ENCODE data around the gene PEX6.
"Not testable (repeated sequence)": the region's sequence is repeated elsewhere in the genome, so short reads cannot be mapped to it uniquely, and the experiment has no call there.

Gene PEX6

DNA sequence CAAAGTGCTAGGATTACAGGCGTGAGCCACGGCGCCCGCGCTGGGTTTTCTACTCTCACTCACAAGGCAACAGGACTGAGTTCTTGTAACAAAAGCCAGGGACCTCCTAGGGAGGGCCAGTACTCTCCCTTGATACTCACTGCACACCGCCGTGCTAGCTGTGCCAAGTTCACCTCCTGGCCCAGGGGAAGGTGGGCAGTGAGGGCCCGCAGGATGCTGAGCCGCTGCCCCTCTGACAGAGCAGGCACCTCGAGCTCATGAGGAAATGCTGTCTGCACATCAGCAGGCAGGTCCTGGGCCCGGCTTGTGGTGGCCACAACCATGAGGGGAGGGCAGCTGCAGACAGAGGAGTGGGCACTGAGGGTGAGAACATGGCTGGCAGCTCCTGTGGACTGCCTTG is 11.8 kb downstream of the PEX6 start:
- DNase-seq (ENCODE audit: low spot score in 2 of 2) (no peak), ATAC-seq (ENCODE audit: low read depth) (no peak)
- H3K4me3 Mint-ChIP-seq: no peak overlapping the region
- peaks cover 13% of the 10 kb centered on the region for H3K36me3 Mint-ChIP-seq
- no peak overlapping the region for H3K27ac Mint-ChIP-seq
- H3K9me3 Mint-ChIP-seq: no peaks in the 10 kb centered on the region
- no peaks in the 10 kb centered on the region for H3K27me3 Mint-ChIP-seq
- H3K4me1 Mint-ChIP-seq: peaks cover 6% of the 10 kb centered on the region

DNA sequence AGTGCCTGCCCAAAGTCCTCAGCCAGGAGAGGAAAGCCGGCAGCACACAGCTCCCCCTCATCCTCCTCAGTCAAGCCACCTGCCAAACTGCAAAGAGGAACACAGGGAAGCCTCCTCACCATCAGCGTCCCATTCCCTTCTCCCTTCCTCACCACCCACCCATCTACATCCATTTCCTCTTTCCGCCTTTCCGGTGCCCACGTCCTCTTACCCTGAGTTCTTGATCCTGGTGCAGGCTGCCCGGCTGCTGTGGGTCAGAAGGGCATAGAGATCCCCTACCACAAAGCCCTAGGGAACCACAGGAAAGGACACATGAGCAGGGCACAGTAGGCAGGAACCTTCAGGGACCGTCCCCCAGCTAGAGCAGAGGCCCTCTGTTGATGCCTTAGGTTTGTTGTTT is 12.4 kb downstream of the PEX6 start:
- no peak for DNase-seq (ENCODE audit: low spot score in 2 of 2)

DNA sequence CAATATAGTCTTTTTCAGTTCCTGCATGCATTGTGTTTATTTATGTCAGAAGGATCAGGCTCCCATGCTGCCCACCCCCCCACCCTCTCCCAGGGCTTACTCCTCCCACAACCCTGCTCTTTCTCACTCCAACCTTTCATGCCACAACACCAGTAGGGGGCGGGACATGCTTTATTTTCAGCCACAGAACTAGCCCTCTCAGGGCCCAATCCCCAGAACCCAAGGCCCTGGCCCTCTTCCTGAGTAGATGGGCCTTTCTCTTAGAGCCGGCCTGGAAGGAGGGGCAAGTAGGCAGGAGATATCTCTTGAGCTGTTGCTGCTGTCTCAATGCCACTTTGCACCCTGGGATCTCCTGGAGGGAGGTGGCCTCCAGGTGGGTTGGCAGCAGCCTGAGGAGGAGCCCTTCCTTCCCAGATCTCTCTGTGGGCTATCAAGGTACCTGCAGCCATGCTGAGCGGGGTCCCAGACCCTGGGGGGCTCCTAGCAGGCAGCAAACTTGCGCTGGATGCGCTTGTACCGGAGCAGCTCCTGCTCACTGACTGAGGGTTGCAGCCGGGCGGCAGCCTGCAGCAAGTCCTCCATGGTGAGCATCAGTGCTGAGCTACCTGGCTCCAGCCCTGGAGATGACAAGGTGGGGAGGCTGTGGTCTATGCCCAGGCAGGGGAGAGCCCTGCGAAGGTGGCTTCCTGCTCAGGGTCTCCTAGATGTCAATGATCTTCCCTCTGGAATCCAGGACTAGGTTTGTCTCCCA is 15.0 kb downstream of the PEX6 start:
- H3K27ac Mint-ChIP-seq: no peak overlapping the region
- H3K4me3 Mint-ChIP-seq: no peak overlapping the region
- no peaks in the 10 kb centered on the region for H3K9me3 Mint-ChIP-seq
- H3K4me1 Mint-ChIP-seq: peaks cover 22% of the 10 kb centered on the region
- ATAC-seq (ENCODE audit: low read depth) (peak; percentile 55), DNase-seq (ENCODE audit: low spot score in 2 of 2) (no peak)
- peaks cover 15% of the 10 kb centered on the region for H3K36me3 Mint-ChIP-seq
- H3K27me3 Mint-ChIP-seq: no peaks in the 10 kb centered on the region

More for the DNA sequence above, 12.4 kb downstream of the PEX6 start:
- ATAC-seq (ENCODE audit: low read depth): no peak
- H3K9me3 Mint-ChIP-seq: no peaks in the 10 kb centered on the region
- peaks cover 18% of the 10 kb centered on the region for H3K36me3 Mint-ChIP-seq
- peaks cover 6% of the 10 kb centered on the region for H3K4me1 Mint-ChIP-seq
- H3K27ac Mint-ChIP-seq: no peak overlapping the region
- H3K4me3 Mint-ChIP-seq: no peak overlapping the region
- no peaks in the 10 kb centered on the region for H3K27me3 Mint-ChIP-seq

DNA sequence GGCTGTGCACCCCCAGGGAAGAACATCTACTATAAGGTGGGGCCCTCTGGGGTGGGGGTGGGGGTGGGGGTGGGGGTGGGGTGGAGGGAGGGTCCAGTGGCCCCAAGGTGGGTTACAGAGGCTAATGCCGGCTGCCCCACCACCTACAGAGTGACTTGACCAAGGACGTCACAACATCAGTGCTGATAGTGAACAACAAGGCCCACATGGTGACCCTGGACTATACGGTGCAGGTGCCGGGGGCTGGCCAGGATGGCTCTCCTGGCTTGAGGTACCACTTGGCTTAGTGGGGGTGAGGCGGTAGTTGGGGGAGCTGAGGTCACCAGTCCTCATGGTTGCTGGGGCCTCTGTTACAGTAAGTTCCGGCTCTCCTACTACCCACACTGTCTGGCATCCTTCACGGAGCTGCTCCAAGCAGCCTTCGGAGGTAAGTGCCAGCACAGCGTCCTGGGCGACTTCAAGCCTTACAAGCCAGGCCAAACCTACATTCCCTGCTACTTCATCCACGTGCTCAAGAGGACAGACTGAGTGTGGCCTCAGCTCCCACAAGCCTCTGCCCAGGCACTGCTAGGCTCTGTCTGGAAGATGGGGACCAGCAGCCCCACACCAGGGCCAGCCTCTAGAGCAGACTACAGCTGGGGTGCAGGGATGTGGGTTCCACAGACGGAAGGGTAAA is 15.7 kb downstream of the PEX6 start:
- H3K4me3 Mint-ChIP-seq: no peak overlapping the region
- no peaks in the 10 kb centered on the region for H3K9me3 Mint-ChIP-seq
- peaks cover 14% of the 10 kb centered on the region for H3K36me3 Mint-ChIP-seq
- H3K27ac Mint-ChIP-seq: no peak overlapping the region
- DNase-seq (ENCODE audit: low spot score in 2 of 2) (no peak), ATAC-seq (ENCODE audit: low read depth) (no peak)
- peaks cover 22% of the 10 kb centered on the region for H3K4me1 Mint-ChIP-seq
- H3K27me3 Mint-ChIP-seq: no peaks in the 10 kb centered on the region

- H3K36me3 Mint-ChIP-seq: peaks cover 13% of the 10 kb centered on the region
- H3K9me3 Mint-ChIP-seq: no peaks in the 10 kb centered on the region
- H3K4me1 Mint-ChIP-seq: peaks cover 21% of the 10 kb centered on the region
- H3K27ac Mint-ChIP-seq: no peak overlapping the region
- DNase-seq (ENCODE audit: low spot score in 2 of 2) (no peak), ATAC-seq (ENCODE audit: low read depth) (no peak)
- H3K4me3 Mint-ChIP-seq: no peak overlapping the region
- no peaks in the 10 kb centered on the region for H3K27me3 Mint-ChIP-seq
Measured at GRCh38 chr6:42962502-42963178, 16.3 kb downstream of the PEX6 start.

- peaks cover 18% of the 10 kb centered on the region for H3K4me1 Mint-ChIP-seq
- no peaks in the 10 kb centered on the region for H3K9me3 Mint-ChIP-seq
- H3K36me3 Mint-ChIP-seq: peaks cover 10% of the 10 kb centered on the region
- no peaks in the 10 kb centered on the region for H3K27me3 Mint-ChIP-seq
- DNase-seq (ENCODE audit: low spot score in 2 of 2): no peak
- no peak overlapping the region for H3K27ac Mint-ChIP-seq
- no peak for ATAC-seq (ENCODE audit: low read depth)
- H3K4me3 Mint-ChIP-seq: no peak overlapping the region
Measured at GRCh38 chr6:42962096-42962495, 16.9 kb downstream of the PEX6 start.

- H3K27ac Mint-ChIP-seq: peak overlapping the region; percentile 14
- H3K27me3 Mint-ChIP-seq: no peaks in the 10 kb centered on the region
- H3K36me3 Mint-ChIP-seq: peaks cover 10% of the 10 kb centered on the region
- no peak for ATAC-seq (ENCODE audit: low read depth)
- no peaks in the 10 kb centered on the region for H3K9me3 Mint-ChIP-seq
- peak overlapping the region; percentile 78 for H3K4me3 Mint-ChIP-seq
- DNase-seq (ENCODE audit: low spot score in 2 of 2): no peak
- H3K4me1 Mint-ChIP-seq: peaks cover 16% of the 10 kb centered on the region
Measured at GRCh38 chr6:42961020-42961470, 17.9 kb downstream of the PEX6 start.

DNA sequence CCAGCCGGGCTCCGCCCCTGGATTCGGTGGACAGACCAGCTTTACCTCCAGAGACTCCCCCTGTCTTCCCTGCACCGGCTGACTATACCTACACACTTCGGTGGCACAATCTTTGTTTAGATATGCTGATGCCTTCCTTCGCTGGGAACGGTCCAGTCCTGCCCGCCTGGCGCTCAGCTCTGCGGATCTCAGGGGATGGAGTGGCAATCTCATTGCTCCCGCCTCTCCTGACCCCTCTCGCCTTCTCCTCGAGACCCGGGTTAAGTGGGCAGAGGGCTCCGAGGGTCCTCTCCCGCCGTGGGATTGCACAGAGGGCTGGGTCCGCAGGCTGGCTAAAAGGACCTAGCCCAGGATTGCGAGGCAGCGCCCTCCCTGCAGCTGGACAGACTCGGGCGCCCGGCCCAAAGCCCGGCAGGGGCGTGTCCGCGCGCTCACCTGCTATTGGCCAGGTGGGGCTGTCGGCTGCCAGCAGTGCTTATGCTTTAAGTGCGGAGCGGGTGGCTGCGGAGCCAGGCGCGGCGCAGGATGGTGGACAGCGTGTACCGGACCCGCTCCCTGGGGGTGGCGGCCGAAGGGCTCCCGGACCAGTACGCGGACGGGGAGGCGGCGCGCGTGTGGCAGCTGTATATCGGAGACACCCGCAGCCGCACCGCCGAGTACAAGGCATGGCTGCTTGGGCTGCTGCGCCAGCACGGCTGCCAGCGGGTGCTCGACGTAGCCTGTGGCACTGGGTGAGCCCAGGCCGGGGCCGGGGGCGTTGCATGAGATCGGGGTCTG is 18.6 kb downstream of the PEX6 start, which contains the start of gene GNMT:
TSS of gene GNMT (plus strand) at position 512 of the 777 bp plus-strand sequence. CDS start at position 526, 14 bp downstream.
- peak; percentile 9 to 38 for DNase-seq (ENCODE audit: low spot score in 2 of 2)
- no peaks in the 10 kb centered on the region for H3K27me3 Mint-ChIP-seq
- peaks cover 10% of the 10 kb centered on the region for H3K36me3 Mint-ChIP-seq
- peak; percentile 71 for ATAC-seq (ENCODE audit: low read depth)
- peak within 1 kb of the TSS; percentile 78 for H3K4me3 Mint-ChIP-seq
- peak within 1 kb of the TSS; percentile 14 for H3K27ac Mint-ChIP-seq
- H3K4me1 Mint-ChIP-seq: peaks cover 16% of the 10 kb centered on the region
- no peaks in the 10 kb centered on the region for H3K9me3 Mint-ChIP-seq

DNA sequence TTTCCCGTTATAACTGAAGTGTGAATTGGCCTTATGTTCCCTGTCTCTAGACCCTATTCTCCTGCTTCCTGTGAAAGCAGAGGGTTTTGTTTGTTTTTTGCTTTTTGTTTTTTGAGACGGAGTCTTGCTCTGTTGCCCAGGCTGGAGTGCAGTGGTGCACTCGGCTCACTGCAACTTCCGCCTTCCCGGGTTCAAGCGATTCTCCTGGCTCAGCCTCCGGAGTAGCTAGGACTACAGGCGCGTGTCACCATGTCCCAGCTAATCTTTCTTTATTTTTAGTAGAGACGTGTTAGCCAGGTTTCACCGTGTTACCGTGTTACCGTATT is 19.1 kb downstream of the PEX6 start:
- no peaks in the 10 kb centered on the region for H3K27me3 Mint-ChIP-seq
- ATAC-seq (ENCODE audit: low read depth) (no peak), DNase-seq (ENCODE audit: low spot score in 2 of 2) (no peak)
- H3K9me3 Mint-ChIP-seq: no peaks in the 10 kb centered on the region
- no peak overlapping the region for H3K27ac Mint-ChIP-seq
- H3K4me3 Mint-ChIP-seq: peak overlapping the region; percentile 78
- H3K4me1 Mint-ChIP-seq: peaks cover 16% of the 10 kb centered on the region
- H3K36me3 Mint-ChIP-seq: peaks cover 10% of the 10 kb centered on the region

- no peaks in the 10 kb centered on the region for H3K27me3 Mint-ChIP-seq
- H3K27ac Mint-ChIP-seq: no peak overlapping the region
- no peak for ATAC-seq (ENCODE audit: low read depth)
Measured at GRCh38 chr6:42958125-42958524, 20.9 kb downstream of the PEX6 start.

GRCh38 chr6:42954405-42954804 is 24.6 kb downstream of the PEX6 start:
- H3K4me1 Mint-ChIP-seq; H3K27ac Mint-ChIP-seq; DNase-seq (ENCODE audit: low spot score in 2 of 2); H3K9me3 Mint-ChIP-seq; H3K36me3 Mint-ChIP-seq; H3K27me3 Mint-ChIP-seq; H3K4me3 Mint-ChIP-seq; ATAC-seq (ENCODE audit: low read depth): not testable (repeated sequence)

More at GRCh38 chr6:42958125-42958524, 20.9 kb downstream of the PEX6 start:
- H3K9me3 Mint-ChIP-seq: no peaks in the 10 kb centered on the region
- H3K4me1 Mint-ChIP-seq: peaks cover 16% of the 10 kb centered on the region
- H3K36me3 Mint-ChIP-seq: peaks cover 10% of the 10 kb centered on the region
- DNase-seq (ENCODE audit: low spot score in 2 of 2): no peak
- H3K4me3 Mint-ChIP-seq: no peak overlapping the region

DNA sequence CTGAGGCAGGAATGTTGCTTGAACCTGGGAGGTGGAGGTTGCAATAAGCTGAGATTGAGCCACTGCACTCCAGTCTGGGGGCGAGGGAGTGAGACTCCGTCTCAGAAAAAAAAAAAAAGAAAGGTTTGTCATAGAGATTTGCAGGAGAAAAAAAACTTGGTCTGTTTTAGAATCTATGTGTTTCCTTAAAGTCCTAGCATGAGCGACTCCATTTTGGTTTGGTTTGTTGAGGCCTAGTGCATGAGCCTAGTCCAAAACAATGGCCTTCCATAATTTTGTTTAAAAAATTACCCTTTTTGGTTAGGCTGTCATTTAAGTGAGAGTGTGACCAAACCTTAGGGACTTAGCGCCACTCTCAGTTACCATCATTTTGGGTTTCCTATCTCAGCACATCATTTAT is 26.6 kb downstream of the PEX6 start:
- Mint-ChIP-seq H3K27me3 (no peaks in the 10 kb centered on the region), H3K4me1 (no peaks in the 10 kb centered on the region), H3K27ac (no peak overlapping the region), H3K4me3 (no peak overlapping the region), H3K9me3 (no peaks in the 10 kb centered on the region), H3K36me3 (peaks cover 8% of the 10 kb centered on the region)
- no peak for DNase-seq (ENCODE audit: low spot score in 2 of 2)
- no peak for ATAC-seq (ENCODE audit: low read depth)

DNA sequence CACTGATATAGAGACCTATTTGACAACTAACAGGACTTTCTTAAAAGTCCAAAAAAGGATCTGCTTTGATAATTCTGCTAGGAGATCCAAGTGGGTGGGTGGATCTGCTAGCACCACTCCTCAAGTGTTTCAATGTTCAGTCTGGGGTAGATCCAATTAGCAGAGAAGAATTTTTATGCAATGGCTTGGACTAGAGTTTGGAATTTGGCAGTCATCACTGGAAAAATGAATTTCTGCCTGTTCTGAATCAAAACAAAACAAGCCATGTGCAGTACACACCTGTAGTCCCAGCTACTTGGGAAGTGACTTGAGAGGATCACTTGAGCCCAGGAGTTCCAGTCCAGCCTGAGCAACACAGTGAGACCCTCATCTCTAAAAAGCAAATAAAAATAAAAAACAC is 31.0 kb downstream of the PEX6 start:
- H3K4me1 Mint-ChIP-seq: no peaks in the 10 kb centered on the region
- peaks cover 6% of the 10 kb centered on the region for H3K36me3 Mint-ChIP-seq
- no peak overlapping the region for H3K4me3 Mint-ChIP-seq
- ATAC-seq (ENCODE audit: low read depth) (no peak), DNase-seq (ENCODE audit: low spot score in 2 of 2) (no peak)
- H3K27ac Mint-ChIP-seq: peak overlapping the region; percentile 70
- H3K9me3 Mint-ChIP-seq: no peaks in the 10 kb centered on the region
- no peaks in the 10 kb centered on the region for H3K27me3 Mint-ChIP-seq

DNA sequence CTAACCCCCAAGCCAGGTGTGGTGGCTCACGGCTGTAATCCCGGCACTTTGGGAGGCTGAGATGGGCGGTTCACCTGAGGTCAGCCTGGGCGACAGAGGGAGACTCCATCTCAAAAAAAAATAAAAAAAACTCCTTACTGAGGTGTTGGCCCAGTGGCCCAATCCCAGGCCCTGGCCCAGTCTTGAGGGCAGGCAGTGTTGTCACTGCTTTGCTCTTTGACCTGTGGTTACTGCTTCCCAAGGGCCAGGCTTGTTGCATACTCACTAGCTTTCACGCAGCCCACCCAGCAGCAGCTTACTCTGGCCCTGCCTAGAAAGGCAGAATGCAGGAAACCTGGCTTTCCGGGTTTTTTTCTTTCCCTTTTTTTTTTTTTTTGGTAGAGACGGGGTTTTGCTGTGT is 36.5 kb downstream of the PEX6 start:
- H3K4me3 Mint-ChIP-seq: no peak overlapping the region
- peaks cover 5% of the 10 kb centered on the region for H3K4me1 Mint-ChIP-seq
- no peaks in the 10 kb centered on the region for H3K9me3 Mint-ChIP-seq
- peaks cover 12% of the 10 kb centered on the region for H3K36me3 Mint-ChIP-seq
- ATAC-seq (ENCODE audit: low read depth) (no peak), DNase-seq (ENCODE audit: low spot score in 2 of 2) (no peak)
- no peak overlapping the region for H3K27ac Mint-ChIP-seq
- H3K27me3 Mint-ChIP-seq: no peaks in the 10 kb centered on the region

All from memory B cell (primary cell).